ENCODE results near the gene TMIGD3.
A peak's percentile ranks its signal among the peaks of the same experiment; 100 is the strongest.

TMIGD3 gene

GRCh38 chr1:111467865-111468716, 35.3 kb downstream of the TMIGD3 start:
- Histone ChIP-seq H3K4me1 (ENCODE audit: control insufficient read depth, insufficient read depth, low read length) (peaks cover 3% of the 10 kb centered on the region), H3K4me3 (ENCODE audit: low read length) (no peak overlapping the region), H3K36me3 (ENCODE audit: control insufficient read depth, insufficient read depth, low read length) (peaks cover 10% of the 10 kb centered on the region), H3K27ac (ENCODE audit: low read depth, low read length) (no peak overlapping the region), H3K27me3 (ENCODE audit: control insufficient read depth, insufficient read depth, low read length) (no peaks in the 10 kb centered on the region), H3K9ac (ENCODE audit: low read length) (no peak overlapping the region)

DNA sequence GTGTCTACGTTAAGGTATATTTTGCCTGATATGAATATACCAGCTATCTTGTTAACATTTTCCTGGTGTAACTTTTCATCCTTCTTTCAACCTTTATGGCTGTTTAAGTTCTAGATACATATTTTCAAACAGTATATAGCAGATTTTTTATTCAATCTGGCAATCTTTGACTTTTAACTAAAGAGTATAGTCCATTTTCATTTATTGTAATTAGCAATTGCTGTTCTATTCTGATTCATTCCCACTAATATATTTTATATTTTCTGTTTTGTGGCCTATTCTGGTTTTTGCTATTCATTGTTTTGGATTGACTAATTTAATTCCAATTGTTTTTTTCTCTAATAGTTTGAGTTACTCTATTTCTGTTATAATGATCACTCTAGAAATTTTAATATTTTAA, 37.0 kb downstream of the TMIGD3 start:
- Histone ChIP-seq H3K27me3 (ENCODE audit: control insufficient read depth, insufficient read depth, low read length) (no peaks in the 10 kb centered on the region), H3K4me3 (ENCODE audit: low read length) (no peak overlapping the region), H3K27ac (ENCODE audit: low read depth, low read length) (no peak overlapping the region), H3K4me1 (ENCODE audit: control insufficient read depth, insufficient read depth, low read length) (peaks cover 7% of the 10 kb centered on the region), H3K36me3 (ENCODE audit: control insufficient read depth, insufficient read depth, low read length) (peaks cover 9% of the 10 kb centered on the region), H3K9ac (ENCODE audit: low read length) (no peak overlapping the region)

DNA sequence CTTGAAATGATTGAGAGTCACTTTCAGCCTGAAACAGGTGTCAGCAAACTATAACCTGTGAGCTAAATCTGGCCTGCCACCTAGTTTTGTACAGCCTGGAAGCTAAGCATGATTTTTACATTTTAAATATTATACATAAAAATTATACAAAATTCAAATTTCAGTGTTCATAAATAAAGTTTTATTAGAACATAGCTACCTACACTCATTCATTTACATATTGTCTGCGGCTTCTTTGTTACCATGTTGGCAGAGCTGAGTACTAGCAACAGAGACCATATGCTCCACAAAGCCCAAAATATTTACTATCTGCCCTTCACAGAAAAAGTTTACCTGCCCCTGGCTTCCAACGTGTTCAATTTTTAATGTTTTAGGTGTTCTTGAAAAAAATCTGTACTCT, 37.7 kb downstream of the TMIGD3 start:
- H3K27me3 ChIP-seq (ENCODE audit: control insufficient read depth, insufficient read depth, low read length): no peaks in the 10 kb centered on the region
- peaks cover 7% of the 10 kb centered on the region for H3K4me1 ChIP-seq (ENCODE audit: control insufficient read depth, insufficient read depth, low read length)
- H3K36me3 ChIP-seq (ENCODE audit: control insufficient read depth, insufficient read depth, low read length): peaks cover 10% of the 10 kb centered on the region
- no peak overlapping the region for H3K9ac ChIP-seq (ENCODE audit: low read length)
- no peak overlapping the region for H3K4me3 ChIP-seq (ENCODE audit: low read length)
- H3K27ac ChIP-seq (ENCODE audit: low read depth, low read length): no peak overlapping the region

DNA sequence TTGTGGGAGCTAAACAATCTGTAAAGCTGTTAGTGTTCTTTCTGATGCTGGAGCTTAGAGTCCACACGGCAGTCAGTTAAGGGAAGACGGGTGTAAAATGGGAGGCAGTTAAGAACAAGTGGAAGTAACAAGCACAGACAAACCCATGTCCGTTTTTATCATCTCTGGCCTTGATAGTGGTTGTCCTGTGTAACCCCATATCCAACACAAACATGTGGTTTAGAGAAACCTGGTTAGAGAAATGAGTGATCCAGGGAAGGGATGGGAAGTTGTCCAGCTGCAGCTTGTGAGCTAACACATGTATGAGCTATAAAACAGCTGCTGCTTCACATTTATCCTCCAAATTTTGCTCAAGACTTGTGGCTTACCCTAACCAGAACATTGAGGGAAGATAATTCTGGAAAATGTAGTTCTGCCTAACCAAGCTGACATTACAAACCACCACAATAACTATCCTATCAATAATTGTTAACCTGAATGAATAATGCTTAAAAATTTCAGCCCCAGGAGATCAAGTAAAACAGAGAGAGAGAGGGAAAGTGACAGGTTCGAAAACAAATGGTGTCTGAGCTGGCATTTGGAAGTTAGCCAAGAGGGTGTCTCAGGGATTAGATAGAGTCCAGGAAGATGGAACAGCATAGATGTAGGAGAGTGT, 40.3 kb downstream of the TMIGD3 start:
- Histone ChIP-seq H3K9ac (ENCODE audit: low read length) (no peak overlapping the region), H3K27me3 (ENCODE audit: control insufficient read depth, insufficient read depth, low read length) (no peaks in the 10 kb centered on the region), H3K4me3 (ENCODE audit: low read length) (no peak overlapping the region), H3K27ac (ENCODE audit: low read depth, low read length) (peak overlapping the region; percentile 48), H3K36me3 (ENCODE audit: control insufficient read depth, insufficient read depth, low read length) (peaks cover 15% of the 10 kb centered on the region), H3K4me1 (ENCODE audit: control insufficient read depth, insufficient read depth, low read length) (peaks cover 7% of the 10 kb centered on the region)

DNA sequence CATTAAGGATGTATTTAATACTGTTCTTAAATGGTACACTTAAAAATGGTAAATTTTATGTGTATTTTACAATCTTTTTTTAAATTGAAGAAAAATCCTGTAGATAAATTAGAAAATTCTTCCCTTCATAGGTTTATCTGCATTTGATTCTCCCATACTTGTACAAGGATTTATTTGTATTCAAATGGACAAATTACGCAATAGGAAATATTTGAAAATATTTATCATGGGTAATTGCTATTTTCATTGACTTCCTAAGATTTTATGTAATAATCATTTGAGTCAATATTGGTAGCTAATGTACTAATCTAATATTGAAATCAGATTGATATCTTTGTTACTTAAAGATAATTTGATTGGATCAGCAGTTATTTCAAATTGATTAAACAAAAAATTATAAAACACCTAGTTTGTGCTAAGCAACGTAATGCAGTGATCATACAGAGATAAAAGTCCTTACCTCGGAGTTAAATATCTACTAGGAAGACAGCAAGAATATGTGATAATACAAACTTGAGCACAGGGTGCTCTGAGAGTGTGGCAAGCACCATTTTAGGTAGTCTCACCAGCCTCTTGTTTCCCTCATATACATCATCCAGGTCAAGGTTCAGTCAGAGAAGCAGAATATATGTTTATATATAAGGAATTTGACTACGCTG, 40.9 kb downstream of the TMIGD3 start:
- Histone ChIP-seq H3K9ac (ENCODE audit: low read length) (no peak overlapping the region), H3K27ac (ENCODE audit: low read depth, low read length) (peak overlapping the region; percentile 48), H3K36me3 (ENCODE audit: control insufficient read depth, insufficient read depth, low read length) (peaks cover 13% of the 10 kb centered on the region), H3K27me3 (ENCODE audit: control insufficient read depth, insufficient read depth, low read length) (no peaks in the 10 kb centered on the region), H3K4me1 (ENCODE audit: control insufficient read depth, insufficient read depth, low read length) (peaks cover 7% of the 10 kb centered on the region), H3K4me3 (ENCODE audit: low read length) (no peak overlapping the region)

- Histone ChIP-seq H3K9ac (ENCODE audit: low read length) (no peak overlapping the region), H3K27me3 (ENCODE audit: control insufficient read depth, insufficient read depth, low read length) (no peaks in the 10 kb centered on the region), H3K36me3 (ENCODE audit: control insufficient read depth, insufficient read depth, low read length) (peaks cover 17% of the 10 kb centered on the region), H3K4me3 (ENCODE audit: low read length) (no peak overlapping the region), H3K4me1 (ENCODE audit: control insufficient read depth, insufficient read depth, low read length) (peaks cover 7% of the 10 kb centered on the region), H3K27ac (ENCODE audit: low read depth, low read length) (no peak overlapping the region)
These were observed 41.7 kb downstream of the TMIGD3 start for GRCh38 chr1:111461765-111462164.

DNA sequence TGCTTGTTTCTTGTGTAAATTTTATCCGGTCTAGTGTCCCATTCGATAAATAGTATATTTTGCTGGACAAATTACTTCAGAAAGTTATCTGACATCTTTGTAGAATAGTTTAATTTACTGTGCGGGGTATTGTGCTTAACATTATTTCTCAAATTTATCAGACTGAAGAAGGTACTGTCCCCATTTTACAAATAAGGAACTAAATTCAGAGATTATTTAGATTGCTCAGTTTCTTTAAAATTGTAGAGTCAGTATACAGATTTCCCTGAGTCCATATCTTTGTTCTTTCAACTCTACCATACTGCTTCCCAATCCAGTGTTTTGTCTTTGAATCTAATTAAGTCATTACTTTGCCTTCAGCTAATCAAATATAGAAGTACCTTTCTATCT, 47.8 kb downstream of the TMIGD3 start:
- Histone ChIP-seq H3K9ac (ENCODE audit: low read length) (no peak overlapping the region), H3K4me3 (ENCODE audit: low read length) (no peak overlapping the region), H3K27ac (ENCODE audit: low read depth, low read length) (no peak overlapping the region), H3K4me1 (ENCODE audit: control insufficient read depth, insufficient read depth, low read length) (peaks cover 8% of the 10 kb centered on the region), H3K36me3 (ENCODE audit: control insufficient read depth, insufficient read depth, low read length) (peaks cover 15% of the 10 kb centered on the region), H3K27me3 (ENCODE audit: control insufficient read depth, insufficient read depth, low read length) (no peaks in the 10 kb centered on the region)

GRCh38 chr1:111454859-111455641, 48.4 kb downstream of the TMIGD3 start:
- no peak overlapping the region for H3K4me3 ChIP-seq (ENCODE audit: low read length)
- no peak overlapping the region for H3K9ac ChIP-seq (ENCODE audit: low read length)
- H3K27me3 ChIP-seq (ENCODE audit: control insufficient read depth, insufficient read depth, low read length): no peaks in the 10 kb centered on the region
- H3K36me3 ChIP-seq (ENCODE audit: control insufficient read depth, insufficient read depth, low read length): peaks cover 13% of the 10 kb centered on the region
- H3K27ac ChIP-seq (ENCODE audit: low read depth, low read length): no peak overlapping the region
- peaks cover 14% of the 10 kb centered on the region for H3K4me1 ChIP-seq (ENCODE audit: control insufficient read depth, insufficient read depth, low read length)

DNA sequence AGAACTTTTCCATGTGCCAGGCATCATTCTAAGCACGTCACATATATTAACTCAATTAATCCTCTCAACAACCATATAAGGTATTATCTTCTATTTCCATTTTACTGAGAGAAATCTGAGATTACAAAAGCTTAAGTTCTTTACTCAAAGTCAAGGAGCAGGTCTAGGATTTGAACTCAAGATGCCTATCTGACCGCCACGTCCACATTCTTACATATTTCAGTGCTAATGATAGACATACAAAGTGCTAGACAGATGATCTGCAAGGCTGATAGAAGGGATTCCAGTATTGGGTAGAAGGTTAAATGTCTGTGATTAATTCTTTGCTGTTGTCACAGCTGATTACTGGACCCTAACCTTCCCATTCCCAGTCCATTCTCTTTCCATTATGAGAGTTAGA, 49.7 kb downstream of the TMIGD3 start:
- Histone ChIP-seq H3K9ac (ENCODE audit: low read length) (no peak overlapping the region), H3K36me3 (ENCODE audit: control insufficient read depth, insufficient read depth, low read length) (peaks cover 11% of the 10 kb centered on the region), H3K27ac (ENCODE audit: low read depth, low read length) (no peak overlapping the region)

DNA sequence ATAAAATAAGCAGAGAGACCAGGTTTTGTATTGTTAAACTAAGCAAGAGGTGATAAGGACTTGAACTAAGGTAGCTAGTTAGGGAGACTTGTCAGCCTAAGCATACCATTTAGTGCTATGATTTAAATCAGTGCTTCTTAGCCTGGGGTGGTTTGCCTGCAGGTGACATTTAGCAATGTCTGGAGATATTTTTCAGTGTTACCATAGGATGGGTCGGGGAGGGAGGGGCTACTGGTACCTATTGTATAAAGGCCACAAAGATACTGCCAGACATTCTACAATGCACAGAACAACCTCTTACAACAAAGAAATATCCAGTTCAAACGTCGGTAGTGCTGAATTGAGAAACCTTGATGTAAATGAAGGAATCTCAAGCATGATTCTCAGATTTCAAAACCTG, 50.9 kb downstream of the TMIGD3 start:
- Histone ChIP-seq H3K9ac (ENCODE audit: low read length) (no peak overlapping the region), H3K27ac (ENCODE audit: low read depth, low read length) (no peak overlapping the region), H3K36me3 (ENCODE audit: control insufficient read depth, insufficient read depth, low read length) (peaks cover 7% of the 10 kb centered on the region), H3K4me1 (ENCODE audit: control insufficient read depth, insufficient read depth, low read length) (peaks cover 14% of the 10 kb centered on the region), H3K4me3 (ENCODE audit: low read length) (no peak overlapping the region), H3K27me3 (ENCODE audit: control insufficient read depth, insufficient read depth, low read length) (no peaks in the 10 kb centered on the region)

More for the DNA sequence above, 49.7 kb downstream of the TMIGD3 start:
- no peaks in the 10 kb centered on the region for H3K27me3 ChIP-seq (ENCODE audit: control insufficient read depth, insufficient read depth, low read length)
- H3K4me1 ChIP-seq (ENCODE audit: control insufficient read depth, insufficient read depth, low read length): peaks cover 14% of the 10 kb centered on the region
- no peak overlapping the region for H3K4me3 ChIP-seq (ENCODE audit: low read length)

- Histone ChIP-seq H3K27me3 (ENCODE audit: control insufficient read depth, insufficient read depth, low read length) (no peaks in the 10 kb centered on the region), H3K36me3 (ENCODE audit: control insufficient read depth, insufficient read depth, low read length) (no peaks in the 10 kb centered on the region), H3K9ac (ENCODE audit: low read length) (no peak overlapping the region), H3K4me3 (ENCODE audit: low read length) (peak overlapping the region; percentile 86), H3K27ac (ENCODE audit: low read depth, low read length) (no peak overlapping the region), H3K4me1 (ENCODE audit: control insufficient read depth, insufficient read depth, low read length) (peaks cover 12% of the 10 kb centered on the region)
These were observed 53.2 kb downstream of the TMIGD3 start for GRCh38 chr1:111450185-111450584.

GRCh38 chr1:111449703-111450017, 53.8 kb downstream of the TMIGD3 start:
- peak overlapping the region; percentile 90 for H3K27ac ChIP-seq (ENCODE audit: low read depth, low read length)
- no peaks in the 10 kb centered on the region for H3K36me3 ChIP-seq (ENCODE audit: control insufficient read depth, insufficient read depth, low read length)
- peak overlapping the region; percentile 92 for H3K9ac ChIP-seq (ENCODE audit: low read length)
- peaks cover 12% of the 10 kb centered on the region for H3K4me1 ChIP-seq (ENCODE audit: control insufficient read depth, insufficient read depth, low read length)
- H3K27me3 ChIP-seq (ENCODE audit: control insufficient read depth, insufficient read depth, low read length): no peaks in the 10 kb centered on the region
- peak overlapping the region; percentile 86 for H3K4me3 ChIP-seq (ENCODE audit: low read length)
